Islet of Langerhans (tissue), 1 donor: ENCODE measurements around the gene NR5A1.

Experiments
- FAIRE-seq: peaks from one replicate; lab custom pipeline; 2011; peaks lifted over from hg19 to GRCh38; lab: Jason Lieb, UNC

Gene NR5A1

DNA sequence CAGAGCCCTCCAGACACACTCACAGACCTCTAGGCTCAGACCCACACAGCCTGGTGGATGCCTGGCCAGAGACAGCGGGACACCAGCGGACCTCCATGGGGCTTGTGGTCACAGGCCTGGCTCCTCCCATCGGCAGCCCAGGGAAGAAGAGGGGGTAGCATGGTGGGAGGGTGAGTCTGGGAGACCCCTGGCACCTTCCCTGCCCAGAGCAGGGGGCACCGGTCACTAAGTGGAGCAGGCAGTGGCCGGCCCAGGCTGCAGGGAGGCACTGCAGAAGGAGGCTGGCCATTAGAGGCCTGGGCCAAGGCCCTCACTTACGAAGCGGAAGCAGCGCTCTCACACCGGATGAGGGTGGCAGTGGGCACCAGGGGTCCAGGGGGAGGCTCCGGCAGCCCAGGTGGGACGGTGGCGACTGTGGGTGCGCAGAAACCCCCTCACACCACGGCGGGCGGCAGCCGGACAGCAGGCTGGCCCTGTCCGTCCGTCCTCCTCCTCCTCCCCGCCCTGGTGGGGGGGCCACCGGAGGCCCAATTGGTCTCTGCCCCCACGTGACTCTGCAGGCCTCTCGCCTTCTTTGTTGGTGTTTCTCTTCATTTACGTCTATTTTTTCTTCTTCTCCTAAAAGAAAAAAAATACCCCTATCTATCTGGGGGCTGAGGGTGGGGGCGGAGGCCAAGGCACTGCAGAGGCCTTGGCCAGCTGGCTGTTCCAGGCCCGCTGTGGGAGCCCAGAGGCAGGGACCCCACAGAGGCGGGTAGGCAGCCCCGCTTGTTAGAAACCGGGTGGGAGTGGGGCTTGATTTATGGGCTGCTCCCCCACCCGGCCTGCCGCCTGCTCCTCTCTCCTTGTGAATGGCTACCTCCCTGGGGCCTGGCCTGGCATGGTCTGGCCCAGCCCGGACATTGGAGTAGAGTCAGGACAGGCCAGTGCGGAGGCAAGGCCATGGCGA, at the start of gene NR5A1:
TSS of gene NR5A1 (minus strand) at position 469 of the 949 bp plus-strand sequence. CDS start 4,004 bp downstream, outside the sequence.
- no peak for FAIRE-seq

DNA sequence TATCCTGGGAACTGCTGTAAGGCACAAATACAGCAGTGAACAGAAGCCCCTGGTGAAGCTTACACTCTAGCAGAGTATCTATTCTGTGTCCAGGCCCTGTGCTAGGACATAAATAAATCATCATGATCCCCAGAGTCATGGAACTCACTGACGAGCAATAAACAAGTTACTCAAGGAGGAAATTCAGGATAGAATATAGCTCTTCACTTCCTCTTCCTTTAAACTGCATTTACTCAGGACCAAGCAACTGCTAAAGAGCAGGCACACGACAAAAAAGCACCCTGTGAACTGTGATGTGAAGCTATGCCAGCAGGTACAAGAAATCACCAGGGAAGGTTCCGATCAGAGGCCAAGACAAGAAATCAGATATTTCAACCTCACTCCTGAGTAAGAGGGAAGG, 47.8 kb upstream of the NR5A1 start:
- FAIRE-seq: no peak

DNA sequence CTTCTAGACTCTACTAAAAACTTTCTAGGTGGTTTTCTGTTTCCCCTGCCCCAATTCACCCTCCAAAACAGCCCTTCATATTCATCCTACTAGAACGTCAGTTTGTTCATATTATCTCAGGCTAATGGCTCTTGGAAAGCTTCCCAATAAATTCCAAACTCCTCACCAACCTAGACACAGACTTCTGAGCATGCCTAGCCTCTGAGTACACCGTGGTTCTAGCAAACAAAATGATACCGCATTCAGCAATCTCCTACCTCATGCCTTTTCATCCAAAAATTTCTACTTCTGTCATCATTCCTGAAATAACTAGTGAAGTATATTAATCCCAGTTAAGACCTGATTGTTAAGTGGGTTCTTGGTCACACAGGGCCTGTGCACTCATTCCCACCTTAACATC, 46.5 kb upstream of the NR5A1 start:
- FAIRE-seq: no peak

DNA sequence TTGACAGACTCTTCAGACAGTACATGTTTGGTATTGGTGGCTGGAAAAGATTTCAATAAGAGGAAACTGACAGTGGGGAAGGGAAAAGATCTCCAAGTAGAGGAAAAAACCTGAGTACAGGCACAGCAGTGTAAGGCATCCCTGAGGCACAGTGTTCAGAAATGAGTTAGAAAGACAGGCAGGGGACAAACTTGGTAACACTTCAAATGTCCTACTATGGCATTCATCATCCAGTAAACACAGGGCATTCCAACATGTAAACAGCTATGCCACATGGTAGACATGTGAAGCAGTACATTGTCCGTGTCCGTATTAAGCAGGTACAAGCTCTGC, 45.0 kb upstream of the NR5A1 start:
- no peak for FAIRE-seq

DNA sequence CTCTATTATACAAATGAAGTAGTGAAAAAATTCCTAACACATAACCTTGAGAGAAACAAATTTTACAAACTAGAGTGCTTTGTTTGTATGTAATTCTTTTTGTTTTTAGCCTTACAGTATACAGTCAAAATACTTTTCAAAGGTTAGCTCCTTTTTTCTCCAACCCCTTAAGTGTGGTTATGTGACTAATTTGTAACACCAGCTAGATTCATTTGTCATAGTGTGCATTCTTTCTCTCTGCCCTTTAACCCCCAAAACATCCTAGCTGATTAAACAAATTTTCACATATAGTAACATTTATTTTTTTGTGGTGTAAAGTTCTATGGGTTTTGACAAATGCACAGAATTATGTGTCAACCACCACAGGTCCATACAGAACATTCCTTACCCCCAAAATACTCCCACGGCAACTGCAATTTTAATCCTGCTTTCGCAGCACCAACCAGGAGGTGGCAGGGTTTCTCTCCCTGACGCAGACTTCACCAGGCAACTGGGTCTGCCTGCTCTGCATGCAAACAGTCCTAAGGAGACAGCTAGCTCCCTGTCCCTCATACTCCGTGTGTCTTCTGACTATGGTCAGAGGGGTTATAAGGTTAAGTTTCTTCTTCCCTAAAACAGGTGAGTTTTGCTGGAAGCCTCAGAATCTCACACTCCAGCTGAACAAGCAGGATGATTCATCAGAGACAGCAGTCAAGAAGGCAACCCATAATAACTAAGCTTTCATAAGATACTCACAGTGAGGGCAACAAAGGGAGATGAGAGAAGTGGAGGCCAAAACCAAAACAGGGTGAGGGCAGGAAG, 44.5 kb upstream of the NR5A1 start:
- no peak for FAIRE-seq

DNA sequence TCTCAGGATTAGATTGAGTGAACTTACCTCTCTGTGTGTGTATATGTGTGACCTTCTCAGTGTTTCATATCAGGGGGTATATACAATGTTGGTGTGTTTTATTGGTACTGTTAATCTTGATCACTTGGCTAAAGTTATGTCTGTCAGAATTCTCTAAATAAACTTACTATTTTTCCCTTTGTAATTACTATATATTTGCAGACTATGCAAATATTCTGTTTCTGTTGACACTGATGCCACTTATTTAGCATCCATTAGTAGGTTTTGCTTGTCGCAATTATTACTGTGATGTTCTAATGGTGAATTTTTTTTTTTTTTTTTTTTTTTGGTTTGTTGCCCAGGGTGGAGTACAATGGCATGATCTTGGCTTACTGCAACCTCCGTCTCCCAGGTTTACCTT, 42.9 kb upstream of the NR5A1 start:
- no peak for FAIRE-seq

DNA sequence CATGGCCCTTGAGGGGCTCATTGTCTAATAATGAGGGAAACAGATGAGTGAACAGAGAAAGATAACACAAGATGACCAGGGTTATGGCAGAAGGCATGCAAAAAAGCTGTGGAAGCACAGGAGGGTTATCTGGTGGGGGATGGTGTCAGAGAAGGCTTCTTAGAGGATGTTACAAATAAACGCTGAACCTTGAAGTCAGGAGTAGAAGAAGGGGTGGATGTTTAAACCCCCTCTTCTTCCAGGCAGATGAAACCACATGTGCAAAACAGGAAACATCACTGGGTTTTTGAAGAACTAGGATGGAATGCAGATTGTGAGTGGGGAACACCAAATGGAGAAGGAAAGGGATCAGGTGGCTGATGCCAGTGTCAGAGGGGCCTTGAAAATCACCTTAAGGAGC, 41.8 kb upstream of the NR5A1 start:
- no peak for FAIRE-seq

DNA sequence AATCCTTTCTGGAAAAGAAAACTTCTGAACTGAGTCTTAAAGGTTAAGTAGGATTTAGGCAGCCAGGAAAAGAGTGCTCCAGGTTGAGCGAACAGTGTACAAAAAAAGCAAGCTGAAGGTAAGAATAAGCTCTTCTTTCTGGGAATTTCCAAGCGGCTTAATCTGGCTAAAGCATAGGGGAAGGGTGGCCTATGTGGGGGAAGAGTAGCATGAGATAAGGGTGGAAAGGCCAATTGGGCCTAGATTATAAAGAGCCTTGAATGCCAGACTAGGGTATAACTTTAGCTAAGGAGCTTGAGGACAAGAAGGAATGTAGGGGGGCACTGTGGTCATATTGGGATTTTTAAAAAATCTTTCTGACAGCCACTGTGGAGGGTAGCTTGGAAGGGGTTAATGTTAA, 37.3 kb upstream of the NR5A1 start:
- FAIRE-seq: no peak

DNA sequence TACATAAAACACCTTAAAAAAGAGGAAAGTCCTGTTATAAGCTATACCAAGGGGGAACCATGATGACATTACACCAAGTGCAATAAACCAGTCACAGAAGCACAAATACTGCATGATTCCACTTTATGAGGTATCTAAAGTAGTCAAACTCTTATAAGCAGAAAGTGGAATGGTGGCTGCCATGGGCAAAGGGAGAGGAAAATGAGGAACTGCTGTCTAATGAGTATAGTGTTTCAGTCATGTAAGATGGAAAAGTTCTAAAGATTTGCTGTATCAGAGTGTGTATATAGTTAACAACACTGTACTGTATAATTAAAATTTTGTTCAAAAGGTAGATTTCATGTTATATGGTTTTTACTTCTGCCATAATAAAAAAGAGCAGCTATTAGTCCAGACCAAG, 34.6 kb upstream of the NR5A1 start:
- FAIRE-seq: no peak

DNA sequence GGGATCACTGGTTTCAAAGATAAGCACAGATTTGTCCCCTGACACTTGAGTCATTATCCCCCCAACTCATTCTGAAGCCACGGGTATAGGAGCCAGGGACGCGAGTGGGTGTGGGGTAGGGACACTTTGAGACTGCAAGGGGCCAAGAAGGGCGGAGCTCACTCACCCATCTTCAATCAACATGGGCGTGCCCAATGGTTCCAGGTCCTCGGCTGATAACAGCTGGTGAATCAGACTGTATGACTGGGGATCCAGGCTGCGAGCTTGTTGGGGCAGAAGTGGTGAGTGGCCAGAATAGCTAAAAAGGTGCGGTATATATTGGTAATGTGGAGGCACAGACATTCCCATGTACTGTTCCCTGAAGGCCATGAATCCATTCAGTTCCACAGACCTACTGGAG, 30.7 kb upstream of the NR5A1 start:
- FAIRE-seq: no peak

DNA sequence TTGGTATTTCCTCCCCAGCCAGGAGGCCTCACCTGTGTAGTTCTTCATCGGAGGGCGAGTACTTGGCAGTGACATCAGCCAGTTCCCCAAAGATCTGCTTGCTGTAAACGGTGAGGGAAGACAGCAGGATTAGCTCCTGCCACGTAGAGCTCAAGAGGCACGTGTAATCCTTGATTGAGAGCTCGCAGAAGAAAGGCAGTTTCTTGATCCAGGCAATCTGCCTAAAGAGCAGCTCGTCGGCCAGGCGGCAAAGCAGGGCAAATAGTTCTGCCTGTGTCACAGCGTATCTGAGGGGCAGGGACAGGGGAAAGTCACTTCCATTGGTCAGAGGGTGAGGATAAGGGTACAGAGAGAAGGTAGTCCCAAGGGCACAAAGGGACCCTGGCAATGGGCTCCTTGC, 28.6 kb upstream of the NR5A1 start:
- no peak for FAIRE-seq

DNA sequence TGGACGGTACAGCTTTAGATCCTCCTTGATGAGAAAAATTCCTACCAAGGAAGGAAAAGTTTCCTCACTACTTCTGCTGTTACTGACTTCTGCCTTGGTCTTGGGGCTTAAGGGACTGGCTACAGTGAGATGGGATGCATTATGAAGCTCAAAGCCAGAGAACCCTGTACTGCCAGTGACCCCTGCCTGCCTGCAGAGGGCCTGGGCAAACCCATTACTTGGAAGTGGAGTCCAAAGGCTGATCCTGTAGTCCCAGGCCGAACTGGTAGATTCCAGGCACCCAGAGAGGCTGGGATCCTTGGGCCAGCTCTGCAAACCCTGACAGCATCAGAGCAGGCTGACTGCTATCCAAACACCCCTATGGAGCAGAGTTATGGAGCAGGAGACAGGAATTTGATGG, 25.7 kb upstream of the NR5A1 start:
- FAIRE-seq: no peak

DNA sequence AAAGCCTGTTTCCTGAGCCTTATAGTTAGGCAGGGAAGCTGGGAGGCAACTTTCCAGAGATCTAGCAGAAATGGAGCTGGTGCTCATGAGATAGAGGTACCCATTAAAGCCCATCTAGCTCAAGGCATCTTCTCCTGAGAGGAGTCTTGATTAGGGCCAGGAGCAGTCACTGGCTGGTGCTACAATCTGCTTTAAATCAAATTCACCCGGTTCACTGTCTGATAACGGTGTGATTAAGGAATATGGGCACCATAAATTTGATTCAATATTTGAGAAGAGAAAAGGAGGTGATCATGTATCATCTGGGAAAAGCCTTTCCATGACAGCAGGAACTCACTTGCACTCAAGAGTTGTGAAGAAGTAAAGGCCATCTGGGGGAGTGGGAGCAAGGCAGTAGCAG, 23.9 kb upstream of the NR5A1 start:
- FAIRE-seq: no peak

DNA sequence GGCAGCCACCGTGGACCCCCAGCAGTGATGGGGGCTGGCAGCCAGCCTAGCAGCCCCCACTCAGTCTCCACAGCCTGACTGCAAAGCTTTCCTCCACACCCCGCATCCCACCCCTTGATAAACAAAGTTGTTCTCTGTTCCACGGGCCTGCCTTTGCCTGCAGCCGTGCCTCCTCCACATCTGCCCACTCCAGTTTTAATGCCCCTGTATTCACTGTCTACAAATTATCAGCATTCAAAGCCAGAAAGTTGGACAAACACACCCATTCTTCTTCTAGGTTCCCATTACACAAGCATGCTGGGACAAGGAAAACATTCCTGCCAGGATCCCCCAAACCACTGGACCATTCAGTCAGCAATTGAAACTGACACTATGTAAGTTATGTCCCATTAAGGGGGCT, 23.0 kb upstream of the NR5A1 start:
- FAIRE-seq: no peak

DNA sequence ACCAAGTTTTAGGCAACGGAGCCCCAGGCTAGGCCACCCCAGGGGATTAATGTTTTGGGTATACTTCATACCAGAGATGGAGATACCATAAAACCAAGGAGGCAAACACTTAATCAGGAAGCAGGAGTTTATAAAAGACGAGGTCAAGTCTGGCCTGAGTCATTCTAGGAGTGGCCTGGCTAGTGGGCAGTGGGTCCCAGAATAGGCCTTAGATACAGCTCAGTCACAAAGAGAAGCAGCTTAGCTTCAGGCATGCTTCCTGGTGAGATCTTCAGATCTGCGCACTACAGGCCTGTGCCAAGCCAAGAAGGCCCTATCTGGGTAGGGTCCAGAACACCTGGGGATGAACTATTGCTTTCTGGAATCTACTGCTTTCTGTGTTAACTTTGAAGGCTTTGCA, 20.6 kb upstream of the NR5A1 start:
- FAIRE-seq: no peak

DNA sequence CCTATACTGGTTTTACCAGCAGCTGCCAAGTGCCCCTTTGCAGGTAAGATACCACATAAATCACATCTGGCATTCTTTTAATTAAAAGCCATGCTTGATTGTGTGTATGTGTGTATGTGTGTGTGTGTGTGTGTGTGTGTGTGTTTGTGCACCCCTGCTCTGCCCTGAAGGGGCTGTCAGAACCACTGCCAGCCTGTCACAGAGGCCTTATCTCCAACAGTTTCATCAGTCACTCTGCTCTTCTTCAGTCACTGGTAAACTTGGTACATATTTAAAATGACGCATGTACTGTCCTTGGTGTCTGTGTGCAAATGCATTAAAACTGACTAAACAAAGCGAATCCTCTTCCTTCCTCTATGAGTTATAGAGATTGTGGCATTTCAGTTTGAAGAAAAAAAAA, 19.0 kb upstream of the NR5A1 start:
- FAIRE-seq: no peak

DNA sequence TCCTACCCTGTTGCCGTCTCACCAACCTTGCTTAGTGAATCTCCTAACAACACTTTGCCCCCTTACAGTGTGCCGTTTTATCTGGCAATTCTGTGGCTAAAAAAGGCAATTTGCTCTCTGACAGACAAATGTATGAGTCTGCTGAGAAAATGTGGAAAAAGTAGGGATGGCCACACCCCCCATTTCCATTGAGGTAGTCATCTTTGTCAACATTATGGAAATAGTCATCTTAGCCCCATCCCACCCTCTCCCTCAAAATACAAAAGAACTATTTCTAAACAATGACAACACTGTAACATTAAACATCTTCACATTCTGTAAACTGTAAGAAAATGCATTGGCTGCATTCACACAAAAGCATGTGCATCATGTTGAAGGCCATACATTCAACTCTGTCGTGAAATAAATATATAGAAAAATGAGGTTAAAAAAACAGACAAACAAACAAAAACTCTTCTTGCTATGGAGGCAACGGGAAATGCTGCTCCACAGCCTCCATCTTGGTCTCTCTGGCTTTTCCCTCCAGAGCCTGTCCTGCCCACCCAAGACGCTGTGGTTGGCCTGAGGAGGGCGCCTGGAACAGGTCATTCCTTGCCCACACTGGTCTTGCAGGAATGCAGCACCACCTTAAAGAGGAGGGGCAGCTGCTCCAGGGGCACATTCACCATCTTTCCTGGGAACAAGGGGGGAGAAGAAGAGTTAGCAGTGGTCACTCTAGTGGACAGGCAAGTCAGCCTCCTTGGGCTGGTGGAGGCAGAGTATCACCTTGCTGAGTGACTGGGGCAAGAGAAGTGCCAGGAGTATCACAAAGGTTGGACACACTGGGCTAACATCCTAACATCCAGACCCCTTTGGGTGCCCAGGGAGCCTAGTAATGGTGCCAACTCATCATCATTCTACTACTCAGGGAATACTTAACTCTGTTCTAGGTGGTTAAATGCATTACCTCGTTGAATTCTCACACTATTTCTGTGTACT, 15.2 kb upstream of the NR5A1 start:
- no peak for FAIRE-seq

DNA sequence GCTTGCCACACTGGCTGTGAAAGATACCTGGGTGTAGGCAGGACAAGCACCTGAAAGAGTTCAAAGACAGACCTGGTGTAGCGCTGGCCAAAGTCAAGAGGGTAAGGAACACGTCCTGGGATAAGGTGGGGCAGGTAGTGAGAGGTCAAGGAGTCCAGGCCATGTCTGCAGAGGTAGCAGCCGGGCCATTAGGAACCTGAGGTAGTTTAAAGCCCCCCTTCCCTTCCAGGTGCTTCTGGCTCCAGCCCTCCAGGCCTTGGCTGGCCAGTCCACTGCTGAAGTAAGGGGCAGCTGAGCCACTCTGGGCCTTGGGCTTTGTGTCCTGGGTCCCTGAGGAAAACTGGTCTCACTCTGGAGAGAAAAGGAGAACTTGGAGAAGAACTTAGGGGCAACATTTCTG, 13.9 kb upstream of the NR5A1 start:
- FAIRE-seq: no peak

DNA sequence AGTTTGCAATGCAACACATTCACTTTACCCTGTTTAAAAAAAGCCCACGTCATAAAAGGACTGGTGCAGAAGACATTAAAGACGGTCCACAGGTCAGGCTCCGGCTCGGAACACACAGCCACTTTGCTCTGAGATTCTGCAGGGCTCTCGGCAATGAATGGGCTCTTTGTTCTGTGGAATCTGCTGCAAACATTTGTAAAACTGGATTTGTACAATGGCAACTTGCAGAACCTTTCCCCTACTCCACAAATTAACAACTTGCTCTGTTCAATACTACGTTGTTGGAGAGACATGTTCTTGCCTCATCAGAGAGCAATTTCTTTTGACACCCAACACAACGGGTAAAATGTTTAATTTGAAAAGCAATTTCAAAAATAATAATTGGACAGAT, 13.0 kb upstream of the NR5A1 start:
- no peak for FAIRE-seq

DNA sequence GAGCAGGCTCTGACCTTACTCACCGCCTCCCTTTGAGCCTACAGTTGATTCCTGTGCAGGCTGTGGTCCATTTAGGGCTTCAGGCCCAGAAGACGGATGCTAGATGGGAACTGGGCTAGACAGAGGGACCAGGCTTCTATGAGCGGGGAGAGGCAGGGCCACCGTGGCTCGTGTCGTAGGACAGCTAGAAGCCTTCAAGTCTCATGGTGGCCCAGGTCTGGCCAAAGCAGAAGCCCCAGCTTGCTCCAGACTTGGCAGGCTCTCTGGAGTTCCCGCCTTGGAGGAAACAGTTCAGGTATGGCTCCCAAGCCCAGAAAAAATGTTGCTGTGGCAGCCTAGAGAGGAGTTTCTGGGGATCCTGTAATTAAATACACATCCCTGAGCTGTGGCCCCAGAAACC, 10.9 kb upstream of the NR5A1 start:
- FAIRE-seq: no peak

DNA sequence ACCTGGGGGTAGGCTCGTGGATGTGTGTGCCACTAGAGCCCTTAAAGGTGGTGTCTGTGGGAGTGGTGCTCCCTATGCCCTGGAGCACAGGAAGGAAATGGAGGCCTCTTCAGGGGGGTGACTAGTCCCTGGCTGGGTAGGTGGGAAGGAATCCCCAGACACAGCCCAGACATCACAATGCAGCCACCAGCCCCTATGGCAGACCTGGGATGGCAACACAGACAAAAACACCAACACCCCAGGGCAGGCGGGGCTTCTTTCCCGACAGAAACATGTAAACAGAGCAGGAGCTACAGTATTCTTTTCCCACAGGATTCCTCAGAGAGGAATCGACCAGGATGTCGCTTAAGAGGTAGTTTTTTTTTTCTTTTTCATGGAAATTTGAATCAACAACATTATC, 10.4 kb upstream of the NR5A1 start:
- FAIRE-seq: no peak

DNA sequence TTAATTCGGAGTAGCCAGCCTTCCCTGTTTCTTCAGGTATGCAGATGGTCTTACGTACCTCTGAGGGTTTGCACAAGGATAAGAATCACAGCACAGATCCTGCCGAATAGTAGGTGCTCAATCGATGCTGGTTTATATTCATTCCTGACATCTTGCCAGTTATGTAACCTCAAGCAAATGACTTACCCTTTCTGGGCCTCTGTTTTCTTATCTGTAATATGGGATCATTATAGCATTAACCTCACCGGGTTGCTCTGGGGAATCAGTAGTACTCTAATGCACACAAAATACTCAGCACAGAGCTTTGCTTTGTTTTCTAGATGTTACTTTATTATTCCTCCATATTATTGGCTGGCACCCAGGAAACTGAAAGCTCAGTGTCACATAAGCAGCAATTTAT, 7.7 kb upstream of the NR5A1 start:
- no peak for FAIRE-seq

DNA sequence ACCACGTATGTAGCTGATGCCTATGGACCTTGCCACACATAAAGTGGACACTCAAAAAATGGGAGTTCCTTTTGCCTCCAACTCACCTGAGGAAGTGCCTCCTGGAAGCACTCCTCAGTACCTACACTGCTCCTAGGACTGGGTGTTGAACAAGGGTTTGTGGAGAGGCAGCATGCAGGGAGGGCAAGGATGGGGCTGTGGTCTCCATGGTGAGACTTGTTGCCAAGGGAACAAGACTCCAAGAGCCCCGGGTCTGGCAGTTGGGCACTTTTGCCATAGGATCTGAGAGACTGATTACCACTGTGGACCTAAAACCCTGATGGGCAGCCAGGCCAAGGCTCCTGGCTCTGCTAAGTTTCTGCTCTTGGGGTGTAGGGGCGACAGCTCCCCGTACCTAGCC, 6.9 kb upstream of the NR5A1 start:
- FAIRE-seq: no peak
